HUES64 (cell line): ENCODE results near the gene HAP1.

Experiments
- H3K27ac ChIP-seq: 2 replicates; pipeline ENCODE4 v1.7.0; 2013; ENCODE audit warnings: low read depth, low read length, inconsistent platforms
- H3K27me3 ChIP-seq: 2 replicates; pipeline ENCODE4 v1.6.1; 2013; ENCODE audit warnings: mild to moderate bottlenecking, low read length; ENCODE audit not compliant: insufficient read depth
- H3K36me3 ChIP-seq: 2 replicates; pipeline ENCODE4 v1.6.1; 2013; ENCODE audit warnings: mild to moderate bottlenecking, low read length; ENCODE audit not compliant: insufficient read depth
- H3K4me1 ChIP-seq: 2 replicates; pipeline ENCODE4 v1.6.1; 2013; ENCODE audit warnings: mild to moderate bottlenecking, low read length, moderate library complexity; ENCODE audit not compliant: insufficient read depth
- H3K4me3 ChIP-seq: 2 replicates; pipeline ENCODE4 v1.5.1; 2013; ENCODE audit warnings: mild to moderate bottlenecking, low read length, moderate library complexity
- H3K9ac ChIP-seq: 2 replicates; pipeline ENCODE4 v1.6.1; 2013; ENCODE audit warnings: mild to moderate bottlenecking, low read depth, low read length
- H3K9me3 ChIP-seq: 2 replicates; pipeline ENCODE4 v1.6.1; 2013; ENCODE audit warnings: low read depth, low read length; ENCODE audit not compliant: insufficient read depth
- WGBS: fragments of 150-250, 120-280 bp; methylation state at CpG from one replicate; pipeline ENCODE4 v1.1.7; 2013; ENCODE audit warnings: missing lambda C conversion rate; 5-methylcytosine and 5-hydroxymethylcytosine counted together

The HAP1 gene

DNA sequence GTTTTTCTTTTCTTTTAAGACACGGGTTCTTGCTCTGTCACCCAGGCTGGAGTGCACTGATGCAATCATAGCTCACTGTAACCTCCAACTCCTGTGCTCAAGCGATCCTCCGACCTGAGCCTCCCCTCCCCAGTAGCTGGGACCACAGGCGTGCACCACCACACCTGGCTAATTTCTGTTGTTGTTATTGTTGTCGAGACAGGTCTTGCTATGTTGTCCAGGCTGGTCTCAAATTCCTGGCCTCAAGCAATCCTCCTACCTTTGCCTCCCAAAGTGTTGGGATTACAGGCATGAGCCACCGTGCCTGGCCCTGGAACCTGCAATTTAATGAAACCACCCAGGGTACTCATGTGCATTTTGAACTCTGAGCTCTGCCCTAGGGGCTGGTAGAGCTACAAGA lies 27.9 kb upstream of the HAP1 start:
- H3K27me3 ChIP-seq, result no peaks in the 10 kb centered on the region
- H3K9me3 ChIP-seq, result no peaks in the 10 kb centered on the region
- 94% methylated on average over 6 of the region's 6 CpGs for WGBS
- H3K27ac ChIP-seq, result no peak overlapping the region
- H3K4me1 ChIP-seq, result no peaks in the 10 kb centered on the region
- peaks cover 83% of the 10 kb centered on the region for H3K36me3 ChIP-seq
- H3K9ac ChIP-seq, result no peak overlapping the region
- H3K4me3 ChIP-seq, result no peak overlapping the region

DNA sequence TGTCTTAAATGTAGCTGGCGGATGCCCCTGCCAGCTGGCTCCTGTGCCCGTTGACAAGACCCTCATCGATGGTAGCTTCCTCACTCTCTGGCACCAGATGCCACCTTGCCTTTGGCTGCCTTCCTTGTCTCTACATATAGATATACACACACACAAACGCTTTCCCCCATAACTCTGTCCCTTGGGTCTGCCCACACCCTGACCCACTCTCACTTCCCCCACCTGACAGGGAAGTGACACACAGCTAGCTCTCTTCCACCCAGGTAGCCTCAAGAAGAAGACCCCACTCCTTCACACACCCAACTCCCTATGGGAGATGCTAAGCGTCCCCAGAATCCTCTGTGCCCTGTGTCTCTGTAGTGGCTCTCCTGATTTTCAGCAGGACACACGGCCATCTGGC lies 26.4 kb upstream of the HAP1 start:
- Histone ChIP-seq H3K4me3 (no peak overlapping the region), H3K4me1 (no peaks in the 10 kb centered on the region), H3K36me3 (peaks cover 81% of the 10 kb centered on the region), H3K9me3 (no peaks in the 10 kb centered on the region), H3K27ac (no peak overlapping the region), H3K27me3 (no peaks in the 10 kb centered on the region), H3K9ac (no peak overlapping the region)
- whole genome bisulfite sequencing, result 96% methylated on average over 6 of the region's 6 CpGs

DNA sequence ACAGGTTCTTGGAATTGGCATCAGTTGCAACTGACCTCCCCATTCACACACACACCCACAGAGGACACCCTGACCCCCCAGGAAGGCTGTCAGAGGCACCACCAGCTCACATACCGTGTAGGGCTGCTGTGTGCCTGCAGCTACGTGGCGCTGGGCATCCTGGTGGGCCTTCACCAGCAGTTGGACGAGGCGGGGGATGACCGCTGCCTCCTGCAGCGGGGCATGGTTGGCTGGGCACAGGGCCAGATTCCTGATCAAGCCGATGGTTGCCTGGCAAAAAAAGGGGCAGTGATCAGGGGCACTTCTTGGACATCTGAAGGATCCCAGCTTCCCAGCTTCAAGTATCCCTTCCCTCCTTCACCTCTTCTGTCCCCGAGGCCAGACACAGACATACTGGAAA lies 24.2 kb upstream of the HAP1 start:
- Histone ChIP-seq H3K36me3 (peaks cover 78% of the 10 kb centered on the region), H3K4me1 (no peaks in the 10 kb centered on the region), H3K9ac (no peak overlapping the region), H3K27ac (no peak overlapping the region), H3K27me3 (no peaks in the 10 kb centered on the region), H3K4me3 (no peak overlapping the region), H3K9me3 (no peaks in the 10 kb centered on the region)
- WGBS, result 96% methylated on average over 9 of the region's 9 CpGs

DNA sequence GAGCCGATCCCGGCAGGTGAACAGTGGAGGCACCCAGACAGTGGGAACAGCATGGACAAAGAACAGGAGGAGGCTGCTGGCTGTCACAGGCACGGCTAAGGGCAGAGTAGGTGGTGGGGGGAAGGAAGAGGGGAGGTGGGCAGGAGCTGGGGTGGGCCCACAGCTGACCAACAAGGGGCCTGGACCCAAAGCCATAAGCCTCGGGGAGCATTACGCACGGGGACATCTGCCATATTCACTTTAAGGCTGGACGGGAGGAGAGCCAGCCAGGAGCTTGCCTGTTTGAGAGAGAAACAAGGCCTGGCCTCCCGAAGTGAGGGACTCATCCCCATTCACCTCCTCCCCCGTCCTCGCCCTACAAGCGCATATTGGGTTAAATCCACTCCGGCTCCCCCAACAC lies 19.6 kb upstream of the HAP1 start:
- Histone ChIP-seq H3K4me3 (no peak overlapping the region), H3K9ac (no peak overlapping the region), H3K9me3 (no peaks in the 10 kb centered on the region), H3K4me1 (no peaks in the 10 kb centered on the region), H3K27me3 (no peaks in the 10 kb centered on the region), H3K36me3 (peaks cover 42% of the 10 kb centered on the region), H3K27ac (no peak overlapping the region)
- WGBS, result 86% methylated on average over 12 of the region's 12 CpGs

DNA sequence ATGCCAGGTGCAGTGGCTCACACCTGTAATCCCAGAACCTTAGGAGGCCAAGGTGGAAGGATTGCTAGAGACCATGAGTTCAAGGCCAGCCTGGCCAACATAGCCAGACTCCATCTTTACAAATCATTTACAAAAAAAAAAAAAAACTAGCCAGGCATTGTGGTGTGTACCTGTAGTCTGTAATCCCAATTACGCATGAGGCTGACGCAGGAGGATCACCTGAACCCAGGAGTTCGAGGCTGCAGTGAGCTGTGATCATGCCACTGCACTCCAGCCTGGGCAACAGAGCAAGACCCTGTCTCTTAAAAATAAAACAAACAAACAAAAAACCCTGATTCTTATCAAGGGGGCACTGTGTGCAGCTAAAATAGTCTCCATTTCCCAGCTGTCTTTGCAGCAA lies 16.8 kb upstream of the HAP1 start:
- Histone ChIP-seq H3K4me1 (no peaks in the 10 kb centered on the region), H3K27me3 (no peaks in the 10 kb centered on the region), H3K27ac (no peak overlapping the region), H3K4me3 (no peak overlapping the region), H3K36me3 (peaks cover 21% of the 10 kb centered on the region), H3K9me3 (no peaks in the 10 kb centered on the region), H3K9ac (no peak overlapping the region)
- 58% methylated on average over 3 of the region's 3 CpGs for WGBS

DNA sequence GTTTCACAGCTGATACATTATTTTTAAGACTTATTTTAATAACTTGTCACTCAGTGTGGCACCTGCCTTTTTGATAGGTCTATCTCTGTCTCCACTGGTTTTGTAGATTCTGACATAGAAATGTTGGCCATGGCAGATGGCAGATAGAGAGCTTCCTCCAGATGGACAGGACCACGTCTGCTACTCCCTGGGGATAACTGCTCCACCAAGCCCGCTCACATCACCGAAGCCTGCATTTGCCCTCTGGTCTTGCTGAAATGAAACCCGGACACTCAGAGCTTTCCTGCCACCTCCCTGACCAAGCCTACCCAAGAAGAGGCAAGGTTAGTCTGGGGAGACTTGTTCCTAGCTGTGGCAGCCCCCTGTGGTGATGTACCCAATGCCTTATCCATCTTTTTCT lies 16.4 kb upstream of the HAP1 start:
- peaks cover 17% of the 10 kb centered on the region for H3K36me3 ChIP-seq

DNA sequence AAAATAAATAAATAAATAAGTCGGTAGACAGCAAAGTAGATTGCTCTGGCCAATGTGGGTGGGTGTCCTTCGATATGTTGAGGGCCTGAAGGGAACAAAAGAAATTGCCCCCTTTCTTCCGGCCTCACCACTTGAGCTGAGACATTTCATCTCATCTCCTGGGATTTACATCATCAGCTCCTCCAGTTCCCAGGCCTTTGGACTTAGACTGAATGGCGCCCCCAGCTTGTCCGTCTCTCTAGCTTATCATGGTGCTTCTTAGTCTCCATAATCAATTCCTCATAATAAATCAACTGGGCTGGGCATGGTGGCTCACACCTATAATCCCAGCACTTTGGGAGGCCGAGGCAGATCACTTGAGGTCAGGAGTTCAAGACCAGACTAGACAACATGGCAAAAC lies 13.8 kb upstream of the HAP1 start:
- Histone ChIP-seq H3K27ac (no peak overlapping the region), H3K27me3 (no peaks in the 10 kb centered on the region), H3K4me3 (no peak overlapping the region), H3K9ac (no peak overlapping the region), H3K9me3 (no peaks in the 10 kb centered on the region), H3K4me1 (no peaks in the 10 kb centered on the region), H3K36me3 (no peaks in the 10 kb centered on the region)
- WGBS, result 83% methylated on average over 6 of the region's 6 CpGs

More for the DNA sequence above, 16.4 kb upstream of the HAP1 start:
- Histone ChIP-seq H3K27ac (no peak overlapping the region), H3K9ac (no peak overlapping the region), H3K4me3 (no peak overlapping the region), H3K27me3 (no peaks in the 10 kb centered on the region), H3K4me1 (no peaks in the 10 kb centered on the region), H3K9me3 (no peaks in the 10 kb centered on the region)
- WGBS, result 94% methylated on average over 4 of the region's 4 CpGs

DNA sequence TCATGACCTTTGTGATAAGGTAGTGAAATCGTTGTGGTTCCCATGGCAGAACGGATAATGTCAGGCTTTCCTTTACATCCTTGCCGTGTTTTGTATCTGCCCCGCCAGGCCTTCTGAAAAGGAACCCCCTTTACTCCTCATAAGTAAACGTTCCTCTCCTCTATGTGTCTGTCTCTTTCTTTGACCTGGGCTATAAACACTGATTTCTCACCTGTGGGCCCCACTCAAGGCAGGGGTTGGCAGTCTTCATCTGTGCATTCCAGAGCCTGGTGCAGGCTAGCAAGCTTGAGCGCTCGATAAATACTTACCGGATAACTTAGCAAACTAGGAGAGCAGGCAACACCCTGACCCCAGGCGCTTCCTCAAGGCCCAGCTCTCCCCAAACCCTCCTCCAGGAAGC lies 7.3 kb upstream of the HAP1 start:
- no peak overlapping the region for H3K27ac ChIP-seq
- H3K36me3 ChIP-seq, result no peaks in the 10 kb centered on the region
- no peaks in the 10 kb centered on the region for H3K9me3 ChIP-seq
- peaks cover 4% of the 10 kb centered on the region for H3K4me1 ChIP-seq
- H3K4me3 ChIP-seq, result no peak overlapping the region
- peaks cover 12% of the 10 kb centered on the region for H3K27me3 ChIP-seq
- no peak overlapping the region for H3K9ac ChIP-seq
- WGBS, result 82% methylated on average over 9 of the region's 9 CpGs

DNA sequence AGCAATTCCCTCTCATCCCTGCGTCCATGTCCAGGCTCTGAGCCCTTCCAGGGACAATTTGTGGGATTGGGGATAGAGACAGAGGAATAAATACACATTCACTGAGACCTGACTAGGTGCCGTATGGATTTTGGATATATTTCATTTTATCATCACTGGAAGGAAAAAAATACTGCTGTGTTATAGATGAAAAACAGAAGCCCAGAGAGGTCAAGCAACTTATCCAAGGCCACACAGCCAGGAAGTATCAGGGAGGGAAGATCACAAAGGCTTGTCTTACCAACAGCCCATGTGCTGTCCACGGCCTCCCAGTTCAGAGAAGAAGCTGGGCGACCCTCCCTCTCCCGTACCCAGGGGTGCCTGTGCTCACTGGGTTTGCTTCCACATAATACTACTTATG lies 6.1 kb upstream of the HAP1 start:
- Histone ChIP-seq H3K4me1 (peaks cover 4% of the 10 kb centered on the region), H3K36me3 (no peaks in the 10 kb centered on the region), H3K9ac (no peak overlapping the region), H3K27me3 (peaks cover 24% of the 10 kb centered on the region), H3K9me3 (no peaks in the 10 kb centered on the region), H3K27ac (no peak overlapping the region), H3K4me3 (no peak overlapping the region)
- WGBS, result 92% methylated on average over 3 of the region's 5 CpGs

DNA sequence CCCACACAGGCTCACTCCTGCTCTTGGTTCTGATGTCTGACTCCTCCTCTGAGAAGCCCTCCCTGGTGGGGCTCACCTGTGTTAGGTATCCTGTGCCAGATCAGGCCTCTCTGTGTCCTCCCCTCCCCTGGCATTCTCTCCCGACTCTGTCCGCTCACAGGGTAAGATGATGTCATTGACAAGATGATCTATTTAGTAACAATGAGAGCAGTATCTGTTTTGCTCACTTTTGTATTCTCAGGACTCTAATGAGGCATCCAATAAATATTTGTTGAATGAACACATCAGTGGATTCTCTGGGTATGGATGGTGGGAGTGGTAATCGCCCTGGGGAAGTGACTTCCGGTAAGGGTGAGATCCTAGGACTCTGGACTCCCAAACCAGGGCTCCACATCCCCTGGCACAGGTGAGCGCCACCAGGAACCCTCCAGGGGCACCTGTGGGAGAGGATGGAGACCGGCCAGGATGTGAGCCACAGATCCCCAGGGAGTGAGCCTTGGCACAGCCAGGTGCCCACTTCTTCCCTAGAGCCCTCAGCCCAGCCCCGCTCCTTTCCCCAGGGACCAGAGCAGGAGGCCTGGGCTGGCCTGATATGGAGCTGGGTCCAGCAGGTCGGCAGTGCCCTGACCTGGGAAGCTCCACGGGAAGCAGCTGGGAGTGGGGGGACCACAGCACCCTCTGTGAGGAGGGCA lies 5.4 kb upstream of the HAP1 start:
- Histone ChIP-seq H3K4me1 (peaks cover 4% of the 10 kb centered on the region), H3K9ac (no peak overlapping the region), H3K9me3 (no peaks in the 10 kb centered on the region), H3K4me3 (no peak overlapping the region), H3K27ac (no peak overlapping the region), H3K36me3 (no peaks in the 10 kb centered on the region), H3K27me3 (peaks cover 31% of the 10 kb centered on the region)
- WGBS, result 89% methylated on average over 8 of the region's 9 CpGs

DNA sequence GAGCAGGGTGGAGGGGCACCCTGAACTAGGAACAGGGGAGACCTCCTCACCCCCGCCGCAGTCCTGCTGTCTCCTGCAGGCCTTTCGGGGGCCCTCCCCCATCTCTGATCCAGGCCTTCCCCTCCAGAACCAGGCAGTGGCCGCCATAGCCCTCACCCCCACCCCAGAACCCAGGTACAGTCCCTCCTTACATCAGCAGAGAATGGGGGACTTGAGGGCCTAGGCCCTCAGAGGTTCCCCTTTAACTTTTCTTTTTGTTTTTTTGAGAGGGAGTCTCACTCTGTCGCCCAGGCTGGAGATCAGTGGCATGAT lies 4.3 kb upstream of the HAP1 start:
- no peaks in the 10 kb centered on the region for H3K36me3 ChIP-seq
- H3K4me1 ChIP-seq, result peaks cover 4% of the 10 kb centered on the region
- H3K9me3 ChIP-seq, result no peaks in the 10 kb centered on the region
- WGBS, result 89% methylated on average over 5 of the region's 5 CpGs
- no peak overlapping the region for H3K27ac ChIP-seq
- H3K27me3 ChIP-seq, result peaks cover 42% of the 10 kb centered on the region
- H3K4me3 ChIP-seq, result no peak overlapping the region
- peak overlapping the region; percentile 68; the same call in 1 of the 2 replicates for H3K9ac ChIP-seq
